K562 (cell line): ENCODE results near the gene FEN1. TPM values are rescaled to one million over a fixed set of nuclear protein-coding genes. Genes with fewer than 3 reads are reported as not detected.

Experiments
- ATAC-seq: fragments of 200-7000 bp; cut with Tn5 transposase; 3 replicates; pipeline ENCODE4 v1.9.1; 2020; ENCODE audit warnings: moderate library complexity
- BruUV-seq: library from RNA; stranded (reverse); fragments of 400-500 nt; replicated peaks from 2 replicates; lab custom pipeline; 2021; lab: Mats Ljungman, UMichigan
- CTCF ChIA-PET: fragments of 300-600 bp; formaldehyde crosslinking; extraction: SDS; loops from one replicate; lab custom pipeline; 2021; ENCODE audit warnings: low intra/inter-chr PET ratio; lab: Yijun Ruan, JAX
- POLR2A ChIA-PET: fragments of 300-600, 350-650 bp; sonication (Branson Sonifier 250); formaldehyde crosslinking; extraction: SDS; loops from one replicate; lab custom pipeline; 2021; ENCODE audit warnings: antibody characterized with exemption, inconsistent platforms; lab: Yijun Ruan, JAX
- DNase-seq, 4 experiments: peaks; one replicate each; pipeline versions ENCODE4 v3.0.0 to v3.0.0-alpha.2; 2011 to 2018; ENCODE audit warnings: low spot score in 3 of 4, mixed read lengths in 3 of 4; ENCODE audit errors: extremely low read depth in 1 of 4
- FAIRE-seq: peaks from 2 replicates; lab custom pipeline; 2011; peaks lifted over from hg19 to GRCh38; lab: Jason Lieb, UNC
- H2AFZ ChIP-seq: 2 replicates; pipeline ENCODE4 v1.6.0; 2011; ENCODE audit warnings: low read depth, low read length, control low read depth, inconsistent platforms
- H3K27ac ChIP-seq: fragments of 200-600 bp; 3 replicates; pipeline ENCODE4 v1.8.0; 2011; ENCODE audit warnings: low read depth, mild to moderate bottlenecking, control low read depth, inconsistent platforms, low read length, moderate library complexity, mixed read lengths; ENCODE audit errors: extremely low read depth
- H3K27me3 ChIP-seq, 2 experiments: fragments of 300-600 bp in 1 of 2; 2 replicates in 1 of 2; 3 replicates in 1 of 2; pipeline versions ENCODE4 v1.6.0 to v1.8.0; 2011; ENCODE audit warnings: inconsistent platforms in 2 of 2, low read length in 2 of 2, mild to moderate bottlenecking in 1 of 2, mixed read lengths in 1 of 2, moderate library complexity in 1 of 2; ENCODE audit not compliant: control insufficient read depth in 2 of 2, insufficient read depth in 2 of 2
- H3K36me3 ChIP-seq: fragments of 300-600 bp; 3 replicates; pipeline ENCODE4 v1.8.0; 2011; ENCODE audit warnings: mild to moderate bottlenecking, low read length, inconsistent platforms; ENCODE audit not compliant: control insufficient read depth, insufficient read depth
- H3K4me1 ChIP-seq, 2 experiments: fragments of 200-600 bp in 1 of 2; replicated peaks in 1 of 2; 2 replicates in 1 of 2; 3 replicates in 1 of 2; pipeline versions ENCODE4 v1.5.1 to v1.8.0; 2011; ENCODE audit warnings: inconsistent platforms in 2 of 2, low read length in 2 of 2, mild to moderate bottlenecking in 1 of 2, mixed read lengths in 1 of 2, moderate library complexity in 1 of 2; ENCODE audit not compliant: control insufficient read depth in 2 of 2, insufficient read depth in 2 of 2
- H3K4me2 ChIP-seq: 2 replicates; pipeline ENCODE4 v1.6.1; 2011; ENCODE audit warnings: low read length, control low read depth, inconsistent platforms, mixed read lengths; ENCODE audit not compliant: insufficient read depth
- H3K4me3 ChIP-seq: fragments of 200-600 bp; sonication (generic), shearing (Covaris generic); 2 replicates; pipeline ENCODE4 v1.5.1; 2016; ENCODE audit warnings: control low read depth, inconsistent platforms
- H3K79me2 ChIP-seq: fragments of 200-600 bp; 3 replicates; pipeline ENCODE4 v1.8.0; 2011; ENCODE audit warnings: low read length, inconsistent platforms; ENCODE audit not compliant: control insufficient read depth, insufficient read depth
- H3K9ac ChIP-seq, 2 experiments: 2 replicates each; pipeline versions ENCODE4 v1.6.0 to v1.6.1; 2011; ENCODE audit warnings: low read depth in 2 of 2, low read length in 2 of 2, control low read depth in 1 of 2, inconsistent platforms in 1 of 2, mild to moderate bottlenecking in 1 of 2, mixed read lengths in 1 of 2; ENCODE audit not compliant: insufficient read depth in 1 of 2
- H3K9me1 ChIP-seq: one replicate; pipeline ENCODE4 v1.6.0; 2011; ENCODE audit warnings: inconsistent platforms, mild to moderate bottlenecking, low read length, moderate library complexity; ENCODE audit not compliant: control insufficient read depth, insufficient read depth
- H3K9me3 ChIP-seq: replicated peaks from 2 replicates; pipeline ENCODE4 v1.5.1; 2011; ENCODE audit warnings: low read depth, low read length, inconsistent platforms; ENCODE audit not compliant: control insufficient read depth, insufficient read depth
- H4K20me1 ChIP-seq: replicated peaks from 2 replicates; pipeline ENCODE4 v1.6.1; 2011; ENCODE audit warnings: low read length, inconsistent platforms, mixed read lengths; ENCODE audit not compliant: control insufficient read depth, insufficient read depth
- ARID4B ChIP-seq: sonication (generic); formaldehyde crosslinking; IDR thresholded peaks from 2 replicates; pipeline ENCODE4 v1.8.0; 2022; ENCODE audit warnings: mild to moderate bottlenecking, missing genetic modification reagents
- ATF7 ChIP-seq: fragments of 450-650 bp; IDR thresholded peaks from 2 replicates; pipeline ENCODE4 v1.7.1; 2014; ENCODE audit warnings: mild to moderate bottlenecking, moderate library complexity
- DPF2 ChIP-seq: fragments of 450-650 bp; IDR thresholded peaks from 2 replicates; pipeline ENCODE4 v1.6.1; 2016
- JUNB ChIP-seq: fragments of 450-650 bp; formaldehyde crosslinking; conservative IDR thresholded peaks from 2 replicates; pipeline ENCODE4 v1.4.0; 2020; ENCODE audit warnings: mild to moderate bottlenecking
- MAX ChIP-seq: sonication (generic); formaldehyde crosslinking; IDR thresholded peaks from 2 replicates; pipeline ENCODE4 v1.9.0; 2022; ENCODE audit warnings: mild to moderate bottlenecking, missing genetic modification reagents
- PTRF ChIP-seq: fragments of 450-650 bp; IDR thresholded peaks from 2 replicates; pipeline ENCODE4 v1.6.1; 2016; ENCODE audit warnings: mild to moderate bottlenecking, missing genetic modification characterization, missing compliant biosample characterization
- RBM25 ChIP-seq: fragments of 200-400 bp; formaldehyde crosslinking; IDR thresholded peaks from 2 replicates; pipeline ENCODE4 v1.6.1; 2018; ENCODE audit warnings: low read length, low read depth, moderate library complexity; ENCODE audit not compliant: severe bottlenecking
- YY1 ChIP-seq, 3 experiments: IDR thresholded peaks; 2 replicates each; pipeline ENCODE4 v1.6.1; 2011; ENCODE audit warnings: low read length in 2 of 3, mild to moderate bottlenecking in 2 of 3, moderate library complexity in 2 of 3, borderline replicate concordance in 1 of 3, control low read depth in 1 of 3, low read depth in 1 of 3; ENCODE audit not compliant: insufficient read depth in 3 of 3, insufficient replicate concordance in 2 of 3, control insufficient read depth in 1 of 3, insufficient read length in 1 of 3; ENCODE audit errors: extremely low read depth in 1 of 3
- ZNF121 ChIP-seq: sonication (generic); formaldehyde crosslinking; conservative IDR thresholded peaks from 2 replicates; pipeline ENCODE4 v1.8.0; 2022; ENCODE audit warnings: missing genetic modification reagents
- ZNF174 ChIP-seq: fragments of 250-450 bp; sonication (Bioruptor Pico); IDR thresholded peaks from 2 replicates; pipeline ENCODE4 v1.4.0; 2020; ENCODE audit warnings: mild to moderate bottlenecking
- WGBS: fragments of 100-300 bp; shearing (Covaris generic); methylation state at CpG from one replicate; pipeline ENCODE4 v1.1.6; 2016; ENCODE audit warnings: low coverage, mixed read lengths; ENCODE audit not compliant: insufficient coverage; ENCODE audit errors: missing lambda C conversion rate; 5-methylcytosine and 5-hydroxymethylcytosine counted together
- in situ Hi-C: fragments of 300-500 bp; cut with MboI; formaldehyde crosslinking; loops from 4 replicates; pipeline ENCODE4 v1.15.0; 2018; ENCODE audit warnings: inconsistent platforms, mixed read lengths
- intact Hi-C: fragments of 100-400 bp; cut with micrococcal nuclease; formaldehyde crosslinking; loops from 2 replicates; pipeline ENCODE4 v1.14.2; 2022
- polyA plus RNA-seq, 8 experiments: library from polyadenylated mRNA; depleted of rRNA in 4 of 8; stranded (reverse) in 5 of 8; unstranded in 3 of 8; fragments of >200 nt; fragmentation: Nextera tagmentation in 2 of 8; fragmentation: Illumina TruSeq in 1 of 8; extraction: Ambion mirVana in 2 of 8; extraction: Trizol in 1 of 8; gene quantifications; 2 replicates each; pipeline versions ENCODE4 v1.2.1 to v1.2.3, GENCODE V29; 2011 to 2014; ENCODE audit warnings: inconsistent platforms in 1 of 8, missing spikeins in 1 of 8
- total RNA-seq, 7 experiments: library from RNA; depleted of rRNA in 6 of 7; stranded (reverse); fragments of >200 nt in 6 of 7; fragmentation: Illumina TruSeq in 2 of 7; extraction: Trizol in 2 of 7; gene quantifications; 2 replicates each; pipeline versions ENCODE4 v1.2.1 to v1.2.3, GENCODE V29; 2011 to 2021; ENCODE audit warnings: low replicate concordance in 1 of 7

Gene FEN1
- total and polyA plus RNA-seq, 9 of the 15 experiments (the other 6 are each of a cell fraction or from before 2014, with no cell fraction given), result 58.1 to 156 (median 137) TPM

- TF ChIP-seq YY1 (IDR thresholded peaks at IDR 0.05; ENCODE audit: borderline replicate concordance in 1 of 3, control insufficient read depth in 1 of 3, extremely low read depth in 1 of 3, insufficient read depth in 3 of 3, insufficient read length in 1 of 3, insufficient replicate concordance in 2 of 3, low read depth in 1 of 3, low read length in 2 of 3) (peak in 1 of 3 experiments; percentile 2), MAX (no peak), DPF2 (no peak)
- TF ChIP-seq, all 486 proteins: peak for 24
Measured at GRCh38 chr11:61793083-61793828, 545 bp downstream of the FEN1 start (continued).

- peak overlapping the region; percentile 97 for H3K4me2 ChIP-seq
- in situ Hi-C loops (loop anchor here (5.0 kb wide), 1 partner anchor 47 kb away; no protein-coding TSS in a partner anchor), intact Hi-C loops (no loop called here)
- no peaks in the 10 kb centered on the region for H3K9me1 ChIP-seq
- DNase-seq (no peak), FAIRE-seq (no peak), ATAC-seq (no peak)
- peaks cover 88% of the 10 kb centered on the region for H3K79me2 ChIP-seq
- no peaks in the 10 kb centered on the region; the same call in 1 of the 2 replicates for H4K20me1 ChIP-seq
- H3K9ac ChIP-seq, result peak overlapping the region; percentile 100; a peak in 3 of 4 replicates
- ChIA-PET POLR2A (interaction anchor here (0.8 to 2.9 kb wide), 11 partner anchors 8 to 170 kb away, joined by 3 to 23 read pairs (median 8); partner anchors contain the start of genes BEST1 and FADS3), CTCF (no interaction called here)
- H3K4me1 ChIP-seq, result peaks cover 22 to 28% of the 10 kb centered on the region in 2 experiments; a peak in 4 of 5 replicates
- H3K4me3 ChIP-seq, result peak overlapping the region; percentile 83
- H3K27ac ChIP-seq, result peak overlapping the region; percentile 100
- WGBS, result 10% methylated on average over 3 of the region's 3 CpGs
- BruUV-seq, result no TSS peak
- TF ChIP-seq JUNB (CRISPR knock-in tag) (no peak), RBM25 (peak; percentile 47), ZNF121 (peak; percentile 90), ZNF174 (CRISPR knock-in tag) (no peak), ARID4B (CRISPR knock-in tag) (peak; percentile 29; the same call in 1 of the 2 replicates), ATF7 (no peak), PTRF (tag) (no peak)
- peaks cover 71% of the 10 kb centered on the region for H3K36me3 ChIP-seq
- no peaks in the 10 kb centered on the region for H3K9me3 ChIP-seq
- no peak overlapping the region for H2AFZ ChIP-seq
- no peaks in the 10 kb centered on the region for H3K27me3 ChIP-seq
Measured at GRCh38 chr11:61793829-61794204, 1.1 kb downstream of the FEN1 start.
